ENCODE results near the gene RRP15.

RRP15 gene

GRCh38 chr1:218301217-218301616 is 16.1 kb downstream of the RRP15 start:
- no peak for DNase-seq (ENCODE audit: low read depth in 2 of 2)
- TF ChIP-seq CTCF (IDR thresholded peaks at IDR 0.05; ENCODE audit: low read depth, low read length) = no peak
- no peak overlapping the region for H3K4me3 ChIP-seq (replicated peaks in 1 of 2; ENCODE audit: low read depth in 2 of 2, low read length in 2 of 2)

GRCh38 chr1:218302155-218302554 is 17.1 kb downstream of the RRP15 start:
- H3K4me3 ChIP-seq (replicated peaks in 1 of 2; ENCODE audit: low read depth in 2 of 2, low read length in 2 of 2) = no peak overlapping the region
- no peak for TF ChIP-seq CTCF (IDR thresholded peaks at IDR 0.05; ENCODE audit: low read depth, low read length)
- DNase-seq (ENCODE audit: low read depth in 2 of 2) = no peak

GRCh38 chr1:218303176-218303879 is 18.2 kb downstream of the RRP15 start:
- no peak overlapping the region for H3K4me3 ChIP-seq (replicated peaks in 1 of 2; ENCODE audit: low read depth in 2 of 2, low read length in 2 of 2)
- no peak for TF ChIP-seq CTCF (IDR thresholded peaks at IDR 0.05; ENCODE audit: low read depth, low read length)
- no peak for DNase-seq (ENCODE audit: low read depth in 2 of 2)

GRCh38 chr1:218304281-218305039 is 19.4 kb downstream of the RRP15 start:
- H3K4me3 ChIP-seq (replicated peaks in 1 of 2; ENCODE audit: low read depth in 2 of 2, low read length in 2 of 2) = no peak overlapping the region
- TF ChIP-seq CTCF (IDR thresholded peaks at IDR 0.05; ENCODE audit: low read depth, low read length) = no peak
- DNase-seq (ENCODE audit: low read depth in 2 of 2) = peak; percentile 37 to 64

GRCh38 chr1:218305472-218306064 is 20.5 kb downstream of the RRP15 start:
- no peak overlapping the region for H3K4me3 ChIP-seq (replicated peaks in 1 of 2; ENCODE audit: low read depth in 2 of 2, low read length in 2 of 2)
- TF ChIP-seq CTCF (IDR thresholded peaks at IDR 0.05; ENCODE audit: low read depth, low read length) = no peak
- DNase-seq (ENCODE audit: low read depth in 2 of 2) = no peak

- DNase-seq (ENCODE audit: low read depth in 2 of 2) = peak in 1 of 2 donors; percentile 79
- no peak for TF ChIP-seq CTCF (IDR thresholded peaks at IDR 0.05; ENCODE audit: low read depth, low read length)
- H3K4me3 ChIP-seq (replicated peaks in 1 of 2; ENCODE audit: low read depth in 2 of 2, low read length in 2 of 2) = no peak overlapping the region
These were observed 27.4 kb downstream of the RRP15 start for GRCh38 chr1:218312509-218312908.

All from cardiac fibroblast (primary cell).